ENCODE results near the gene NOL12. TPM values are rescaled to one million over a fixed set of nuclear protein-coding genes. Genes with fewer than 3 reads are reported as not detected.
A peak's percentile ranks its signal among the peaks of the same experiment; 100 is the strongest.

Gene NOL12
- total RNA-seq, 1 donor from 2014 or later = 12.1 TPM

GRCh38 chr22:37665487-37665886, 20.7 kb upstream of the NOL12 start:
- no peaks in the 10 kb centered on the region for H3K9me3 Mint-ChIP-seq (ENCODE audit: low read depth)
- H3K4me3 Mint-ChIP-seq (ENCODE audit: unreplicated experiment) = no peak overlapping the region
- peaks cover 28% of the 10 kb centered on the region for H3K4me1 Mint-ChIP-seq (ENCODE audit: low read depth)
- no peak overlapping the region for H3K27ac Mint-ChIP-seq (ENCODE audit: unreplicated experiment)
- TF ChIP-seq CTCF (IDR thresholded peaks at IDR 0.05) = no peak
- no peaks in the 10 kb centered on the region for H3K27me3 Mint-ChIP-seq (ENCODE audit: low read depth)
- H3K36me3 Mint-ChIP-seq (ENCODE audit: low read depth) = peaks cover 3% of the 10 kb centered on the region
- DNase-seq (ENCODE audit: low spot score) = no peak

- no peak for DNase-seq (ENCODE audit: low spot score)
- Mint-ChIP-seq H3K9me3 (ENCODE audit: low read depth) (no peaks in the 10 kb centered on the region), H3K27me3 (ENCODE audit: low read depth) (no peaks in the 10 kb centered on the region)
Observed at GRCh38 chr22:37669586-37669985, 16.6 kb upstream of the NOL12 start.

GRCh38 chr22:37672206-37672919, 13.8 kb upstream of the NOL12 start:
- Mint-ChIP-seq H3K4me3 (ENCODE audit: unreplicated experiment) (no peak overlapping the region), H3K27me3 (ENCODE audit: low read depth) (no peaks in the 10 kb centered on the region), H3K9me3 (ENCODE audit: low read depth) (no peaks in the 10 kb centered on the region), H3K36me3 (ENCODE audit: low read depth) (peaks cover 1% of the 10 kb centered on the region), H3K27ac (ENCODE audit: unreplicated experiment) (no peak overlapping the region), H3K4me1 (ENCODE audit: low read depth) (peaks cover 26% of the 10 kb centered on the region)
- no peak for TF ChIP-seq CTCF (IDR thresholded peaks at IDR 0.05)
- DNase-seq (ENCODE audit: low spot score) = no peak

More at GRCh38 chr22:37669586-37669985, 16.6 kb upstream of the NOL12 start:
- Mint-ChIP-seq H3K4me3 (ENCODE audit: unreplicated experiment) (no peak overlapping the region), H3K4me1 (ENCODE audit: low read depth) (peaks cover 15% of the 10 kb centered on the region), H3K27ac (ENCODE audit: unreplicated experiment) (no peak overlapping the region), H3K36me3 (ENCODE audit: low read depth) (peaks cover 3% of the 10 kb centered on the region)
- no peak for TF ChIP-seq CTCF (IDR thresholded peaks at IDR 0.05)

- DNase-seq (ENCODE audit: low spot score) = no peak
- no peaks in the 10 kb centered on the region for H3K9me3 Mint-ChIP-seq (ENCODE audit: low read depth)
- H3K4me3 Mint-ChIP-seq (ENCODE audit: unreplicated experiment) = no peak overlapping the region
- no peaks in the 10 kb centered on the region for H3K27me3 Mint-ChIP-seq (ENCODE audit: low read depth)
- TF ChIP-seq CTCF (IDR thresholded peaks at IDR 0.05) = no peak
- peaks cover 27% of the 10 kb centered on the region for H3K4me1 Mint-ChIP-seq (ENCODE audit: low read depth)
- peaks cover 4% of the 10 kb centered on the region for H3K36me3 Mint-ChIP-seq (ENCODE audit: low read depth)
- H3K27ac Mint-ChIP-seq (ENCODE audit: unreplicated experiment) = peak overlapping the region; percentile 5
Observed at GRCh38 chr22:37672920-37673455, 13.2 kb upstream of the NOL12 start.

GRCh38 chr22:37674248-37674647, 11.9 kb upstream of the NOL12 start:
- Mint-ChIP-seq H3K4me1 (ENCODE audit: low read depth) (peaks cover 27% of the 10 kb centered on the region), H3K9me3 (ENCODE audit: low read depth) (no peaks in the 10 kb centered on the region), H3K27me3 (ENCODE audit: low read depth) (no peaks in the 10 kb centered on the region), H3K4me3 (ENCODE audit: unreplicated experiment) (no peak overlapping the region), H3K27ac (ENCODE audit: unreplicated experiment) (peak overlapping the region; percentile 73), H3K36me3 (ENCODE audit: low read depth) (peaks cover 6% of the 10 kb centered on the region)
- TF ChIP-seq CTCF (IDR thresholded peaks at IDR 0.05) = no peak
- no peak for DNase-seq (ENCODE audit: low spot score)
